ENCODE measurements around the gene PSMB7. TPM values are rescaled to one million over a fixed set of nuclear protein-coding genes. Genes with fewer than 3 reads are reported as not detected.

Gene PSMB7
- total RNA-seq, 1 donor from 2014 or later: 100 TPM

- no peak for DNase-seq (ENCODE audit: low spot score)
Observed at GRCh38 chr9:124357721-124358361, 57.4 kb downstream of the PSMB7 start.

- no peak for DNase-seq (ENCODE audit: low spot score)
Observed at GRCh38 chr9:124356745-124357390, 58.4 kb downstream of the PSMB7 start.

GRCh38 chr9:124355941-124356744, 59.1 kb downstream of the PSMB7 start:
- no peak for DNase-seq (ENCODE audit: low spot score)

DNA sequence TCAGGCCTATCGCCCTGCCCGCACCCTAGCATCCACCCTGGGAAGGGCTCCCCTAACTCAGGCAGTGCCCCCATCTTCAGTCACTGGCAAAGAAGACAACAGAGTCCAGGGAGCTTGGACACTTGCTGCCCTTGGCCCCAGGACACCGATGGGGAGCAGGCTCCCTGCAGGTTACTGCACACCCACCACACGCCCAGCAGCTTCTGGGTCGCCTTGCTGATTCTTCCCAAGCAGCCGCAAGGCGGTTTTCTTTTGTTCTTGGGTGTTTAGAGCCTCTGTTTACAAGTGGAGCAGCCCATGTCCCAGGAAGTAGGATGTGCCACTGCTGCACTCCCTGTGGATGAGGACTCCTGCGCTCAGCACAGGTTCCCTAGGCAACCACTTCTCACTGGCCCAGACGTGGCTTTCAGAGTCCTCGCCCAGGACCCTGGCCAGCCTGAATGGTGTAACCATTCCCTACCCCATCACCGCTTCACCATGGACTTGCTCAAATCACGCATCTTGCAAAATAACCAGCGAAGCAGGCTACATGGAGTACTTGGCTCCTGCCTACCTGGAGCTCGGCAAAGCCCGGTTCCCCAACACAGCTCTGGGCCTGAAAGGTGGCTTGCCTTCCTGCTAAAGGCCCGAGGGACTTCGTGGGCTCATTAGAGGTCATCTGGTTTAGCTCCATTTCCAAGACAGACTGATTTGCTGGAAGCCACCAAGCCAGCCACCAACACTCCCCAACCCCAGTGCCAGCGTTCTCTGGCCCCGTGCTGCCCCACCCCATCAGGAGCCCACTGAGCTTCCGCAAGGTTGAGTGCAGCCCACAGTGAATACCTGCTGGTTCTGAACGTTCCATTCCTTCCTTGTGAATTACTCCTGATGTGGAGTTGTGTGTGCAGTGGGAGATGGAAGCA, 60.0 kb downstream of the PSMB7 start:
- no peak for DNase-seq (ENCODE audit: low spot score)

DNA sequence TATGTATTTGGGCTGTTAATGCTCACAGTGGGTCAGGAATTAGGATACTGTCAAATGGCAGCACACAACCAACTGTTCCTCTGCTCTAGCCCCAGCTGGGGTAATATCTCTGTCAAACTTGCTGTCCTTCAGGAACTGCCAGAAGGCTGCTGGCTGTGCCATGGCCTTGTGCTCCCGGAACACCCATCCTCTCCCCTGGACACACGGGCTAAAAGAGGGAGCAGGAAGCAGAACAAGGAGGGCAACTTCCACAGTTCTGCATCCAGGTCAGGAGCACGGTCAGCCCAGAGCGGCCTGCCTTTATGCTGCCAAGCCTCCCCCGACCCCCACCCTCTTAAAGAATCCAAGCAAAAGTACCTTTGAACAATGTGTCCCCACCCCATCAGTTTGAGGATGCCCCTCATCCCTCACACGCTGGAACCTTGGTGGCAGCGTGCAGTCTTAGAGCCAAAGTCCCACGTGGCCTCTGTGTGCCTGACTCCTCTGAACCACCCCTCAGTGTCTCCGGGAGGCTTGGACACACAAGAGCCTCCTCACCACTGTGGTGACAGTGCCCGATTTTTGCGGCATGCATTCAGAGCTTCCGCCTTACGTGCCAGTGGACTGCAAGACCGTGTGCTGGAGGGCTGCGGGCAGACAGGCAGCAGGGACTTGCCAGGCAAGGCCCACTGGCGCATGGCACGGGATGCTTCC, 60.8 kb downstream of the PSMB7 start:
- no peak for DNase-seq (ENCODE audit: low spot score)

DNA sequence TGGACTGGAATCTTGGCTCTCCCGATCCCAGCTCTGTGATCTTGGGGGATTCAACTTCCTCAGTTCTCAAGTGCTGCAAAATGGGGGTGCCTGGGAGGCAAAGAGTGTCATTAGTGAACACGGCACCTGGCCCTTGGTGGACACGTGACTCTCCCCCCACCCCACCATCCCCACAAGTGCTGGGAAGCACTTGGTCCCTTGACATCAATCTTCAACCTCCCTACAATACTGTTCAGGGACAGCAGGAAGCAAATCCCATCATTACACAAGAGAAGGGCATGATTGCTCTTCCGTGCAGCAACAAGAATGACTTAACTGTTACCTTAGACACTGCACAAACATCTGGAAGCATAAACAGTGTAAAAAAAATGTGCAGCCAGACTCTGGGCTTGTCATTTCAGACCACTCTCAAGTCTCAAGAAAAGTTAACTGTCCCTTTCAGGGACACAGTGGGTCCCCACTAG, 61.4 kb downstream of the PSMB7 start:
- no peak for DNase-seq (ENCODE audit: low spot score)

- DNase-seq (ENCODE audit: low spot score): no peak
Observed at GRCh38 chr9:124353166-124353768, 62.0 kb downstream of the PSMB7 start.

- no peak for DNase-seq (ENCODE audit: low spot score)
Observed at GRCh38 chr9:124352616-124353015, 62.6 kb downstream of the PSMB7 start.

- DNase-seq (ENCODE audit: low spot score): no peak
Observed at GRCh38 chr9:124351672-124352468, 63.4 kb downstream of the PSMB7 start.

DNA sequence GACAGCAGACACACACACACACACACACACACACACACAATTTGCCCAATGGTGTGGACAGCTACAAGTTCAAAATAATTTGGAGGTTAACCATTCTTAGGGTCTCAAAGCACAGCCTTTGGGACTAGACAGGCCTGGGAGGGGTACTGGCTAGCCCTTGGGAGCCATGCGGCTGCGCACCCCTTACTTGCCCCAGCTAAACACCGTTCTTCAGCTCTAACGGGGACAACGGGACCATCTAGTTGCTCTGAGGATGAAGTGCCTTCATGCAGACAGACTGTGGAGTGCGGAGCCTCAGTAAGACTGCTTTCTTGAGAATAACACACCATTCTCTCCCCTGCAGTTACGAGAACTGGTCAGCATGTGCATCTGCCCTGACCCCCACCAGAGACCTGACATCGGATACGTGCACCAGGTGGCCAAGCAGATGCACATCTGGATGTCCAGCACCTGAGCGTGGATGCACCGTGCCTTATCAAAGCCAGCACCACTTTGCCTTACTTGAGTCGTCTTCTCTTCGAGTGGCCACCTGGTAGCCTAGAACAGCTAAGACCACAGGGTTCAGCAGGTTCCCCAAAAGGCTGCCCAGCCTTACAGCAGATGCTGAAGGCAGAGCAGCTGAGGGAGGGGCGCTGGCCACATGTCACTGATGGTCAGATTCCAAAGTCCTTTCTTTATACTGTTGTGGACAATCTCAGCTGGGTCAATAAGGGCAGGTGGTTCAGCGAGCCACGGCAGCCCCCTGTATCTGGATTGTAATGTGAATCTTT, 64.6 kb downstream of the PSMB7 start:
- no peak for DNase-seq (ENCODE audit: low spot score)

GRCh38 chr9:124349675-124350493, 65.4 kb downstream of the PSMB7 start:
- DNase-seq (ENCODE audit: low spot score): no peak

DNA sequence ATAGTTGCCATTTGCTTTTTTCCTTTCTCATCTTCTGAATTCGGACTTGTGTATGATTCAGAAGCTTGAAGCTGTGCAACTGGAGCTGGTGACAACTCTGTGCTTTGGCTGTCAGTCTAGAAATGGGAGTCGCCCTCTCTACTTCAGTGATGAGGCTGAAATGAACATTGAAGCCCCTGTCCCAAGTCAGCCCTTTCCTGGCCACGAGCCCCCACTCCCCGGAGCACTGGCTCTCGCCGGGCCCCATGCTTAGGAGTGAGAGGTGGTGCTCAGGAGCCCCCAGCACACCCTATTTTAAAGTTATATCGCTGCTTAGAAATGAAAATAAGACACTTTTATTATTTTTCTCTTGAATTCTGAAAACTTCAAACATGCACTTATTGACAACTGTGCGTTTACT, 66.0 kb downstream of the PSMB7 start:
- no peak for DNase-seq (ENCODE audit: low spot score)

GRCh38 chr9:124348831-124349230, 66.4 kb downstream of the PSMB7 start:
- DNase-seq (ENCODE audit: low spot score): no peak

- DNase-seq (ENCODE audit: low spot score): no peak
Observed at GRCh38 chr9:124348363-124348762, 66.9 kb downstream of the PSMB7 start.

DNA sequence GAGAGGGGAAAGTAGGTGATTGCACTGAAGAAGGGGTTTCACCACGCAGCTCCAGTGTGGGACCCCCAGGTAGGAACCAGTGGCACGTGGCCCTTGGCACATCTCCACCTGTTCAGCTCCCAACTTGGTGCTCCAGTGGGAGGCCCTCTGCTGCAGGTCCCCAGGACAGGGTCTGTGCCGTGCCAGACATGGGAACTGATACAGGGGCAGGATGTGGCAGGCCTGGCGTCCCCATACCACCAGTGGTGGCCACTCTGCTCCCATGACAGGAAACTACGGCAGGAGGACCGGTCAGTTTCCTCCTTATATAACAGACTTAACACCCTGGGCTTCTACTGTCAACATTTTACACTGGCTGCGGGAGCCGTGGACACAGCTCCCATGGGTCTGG, 67.3 kb downstream of the PSMB7 start:
- no peak for DNase-seq (ENCODE audit: low spot score)

GRCh38 chr9:124347206-124347967, 67.9 kb downstream of the PSMB7 start:
- no peak for DNase-seq (ENCODE audit: low spot score)

Measured in umbilical cord (tissue), 2 donors.